ENCODE measurements around the gene BOD1L2.

BOD1L2 gene

DNA sequence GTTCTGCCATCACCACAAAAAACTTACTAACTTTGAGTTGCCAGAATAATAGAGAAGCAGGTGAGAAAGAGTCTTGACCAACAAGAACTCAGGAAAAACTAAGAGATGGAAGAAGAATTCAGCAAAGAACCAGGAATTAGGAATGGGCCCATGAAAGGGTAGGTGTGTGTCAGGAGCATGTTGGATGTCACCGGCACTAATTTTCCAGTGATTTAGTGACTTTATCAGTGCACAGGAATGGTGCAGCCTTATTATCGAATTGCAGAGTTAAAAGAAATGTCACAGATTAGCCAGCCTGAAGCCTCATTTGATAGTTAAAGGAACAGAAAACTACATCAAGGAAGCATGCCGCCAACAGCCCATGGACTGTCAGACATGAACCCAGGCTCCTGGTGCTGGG, 9.0 kb upstream of the BOD1L2 start:
- ATAC-seq: no peak
- no peak for TF ChIP-seq TCF4 (CRISPR knock-in tag; IDR thresholded peaks at IDR 0.05; ENCODE audit: borderline replicate concordance)

- ATAC-seq: no peak
- TF ChIP-seq ZNF70 (CRISPR knock-in tag; IDR thresholded peaks at IDR 0.05) (no peak), GLIS3 (CRISPR knock-in tag; IDR thresholded peaks at IDR 0.05) (no peak), ZNF8 (CRISPR knock-in tag; IDR thresholded peaks at IDR 0.05) (no peak)
- TF ChIP-seq, protein P1, sequence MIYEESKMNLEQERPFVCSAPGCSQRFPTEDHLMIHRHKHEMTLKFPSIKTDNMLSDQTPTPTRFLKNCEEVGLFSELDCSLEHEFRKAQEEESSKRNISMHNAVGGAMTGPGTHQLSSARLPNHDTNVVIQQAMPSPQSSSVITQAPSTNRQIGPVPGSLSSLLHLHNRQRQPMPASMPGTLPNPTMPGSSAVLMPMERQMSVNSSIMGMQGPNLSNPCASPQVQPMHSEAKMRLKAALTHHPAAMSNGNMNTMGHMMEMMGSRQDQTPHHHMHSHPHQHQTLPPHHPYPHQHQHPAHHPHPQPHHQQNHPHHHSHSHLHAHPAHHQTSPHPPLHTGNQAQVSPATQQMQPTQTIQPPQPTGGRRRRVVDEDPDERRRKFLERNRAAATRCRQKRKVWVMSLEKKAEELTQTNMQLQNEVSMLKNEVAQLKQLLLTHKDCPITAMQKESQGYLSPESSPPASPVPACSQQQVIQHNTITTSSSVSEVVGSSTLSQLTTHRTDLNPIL (CRISPR knock-in tag; IDR thresholded peaks at IDR 0.05; ENCODE audit: low read depth): no peak
Measured at GRCh38 chr18:57141208-57142129, 5.4 kb upstream of the BOD1L2 start.

DNA sequence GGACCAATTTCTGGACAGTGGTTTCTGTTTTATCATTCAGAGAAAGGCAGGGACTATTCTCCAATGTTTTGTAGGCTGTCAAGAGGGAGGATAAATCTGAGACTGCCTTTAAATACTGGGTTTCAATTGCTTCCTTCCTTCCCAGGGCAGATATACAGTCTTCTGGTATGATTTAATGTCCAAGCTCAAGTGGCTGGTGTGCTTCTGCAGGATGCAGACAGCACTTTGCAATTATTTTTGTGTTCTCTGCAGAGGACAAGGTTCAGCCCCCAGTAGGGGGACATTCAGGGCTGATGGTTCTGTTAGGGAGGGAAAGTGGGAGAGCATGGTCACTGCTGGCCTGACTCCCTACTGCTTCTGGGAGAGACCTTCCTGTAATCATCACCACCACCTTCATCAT, 4.6 kb upstream of the BOD1L2 start:
- ATAC-seq: no peak
- TF ChIP-seq SNAI2 (CRISPR knock-in tag; IDR thresholded peaks at IDR 0.05): no peak
- TF ChIP-seq PPARA (CRISPR knock-in tag; IDR thresholded peaks at IDR 0.05; ENCODE audit: borderline replicate concordance): no peak
- no peak for TF ChIP-seq ZNF565 (CRISPR knock-in tag; conservative IDR thresholded peaks at IDR 0.05; ENCODE audit: low read depth)
- no peak for TF ChIP-seq ISL1 (CRISPR knock-in tag; IDR thresholded peaks at IDR 0.05)
- TF ChIP-seq ESRRG (CRISPR knock-in tag; IDR thresholded peaks at IDR 0.05): no peak
- TF ChIP-seq, protein P2, sequence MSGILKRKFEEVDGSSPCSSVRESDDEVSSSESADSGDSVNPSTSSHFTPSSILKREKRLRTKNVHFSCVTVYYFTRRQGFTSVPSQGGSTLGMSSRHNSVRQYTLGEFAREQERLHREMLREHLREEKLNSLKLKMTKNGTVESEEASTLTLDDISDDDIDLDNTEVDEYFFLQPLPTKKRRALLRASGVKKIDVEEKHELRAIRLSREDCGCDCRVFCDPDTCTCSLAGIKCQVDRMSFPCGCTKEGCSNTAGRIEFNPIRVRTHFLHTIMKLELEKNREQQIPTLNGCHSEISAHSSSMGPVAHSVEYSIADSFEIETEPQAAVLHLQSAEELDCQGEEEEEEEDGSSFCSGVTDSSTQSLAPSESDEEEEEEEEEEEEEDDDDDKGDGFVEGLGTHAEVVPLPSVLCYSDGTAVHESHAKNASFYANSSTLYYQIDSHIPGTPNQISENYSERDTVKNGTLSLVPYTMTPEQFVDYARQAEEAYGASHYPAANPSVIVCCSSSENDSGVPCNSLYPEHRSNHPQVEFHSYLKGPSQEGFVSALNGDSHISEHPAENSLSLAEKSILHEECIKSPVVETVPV (CRISPR knock-in tag; IDR thresholded peaks at IDR 0.05): no peak
- TF ChIP-seq TSHZ2 (CRISPR knock-in tag; IDR thresholded peaks at IDR 0.05): no peak
- TF ChIP-seq, protein P3, sequence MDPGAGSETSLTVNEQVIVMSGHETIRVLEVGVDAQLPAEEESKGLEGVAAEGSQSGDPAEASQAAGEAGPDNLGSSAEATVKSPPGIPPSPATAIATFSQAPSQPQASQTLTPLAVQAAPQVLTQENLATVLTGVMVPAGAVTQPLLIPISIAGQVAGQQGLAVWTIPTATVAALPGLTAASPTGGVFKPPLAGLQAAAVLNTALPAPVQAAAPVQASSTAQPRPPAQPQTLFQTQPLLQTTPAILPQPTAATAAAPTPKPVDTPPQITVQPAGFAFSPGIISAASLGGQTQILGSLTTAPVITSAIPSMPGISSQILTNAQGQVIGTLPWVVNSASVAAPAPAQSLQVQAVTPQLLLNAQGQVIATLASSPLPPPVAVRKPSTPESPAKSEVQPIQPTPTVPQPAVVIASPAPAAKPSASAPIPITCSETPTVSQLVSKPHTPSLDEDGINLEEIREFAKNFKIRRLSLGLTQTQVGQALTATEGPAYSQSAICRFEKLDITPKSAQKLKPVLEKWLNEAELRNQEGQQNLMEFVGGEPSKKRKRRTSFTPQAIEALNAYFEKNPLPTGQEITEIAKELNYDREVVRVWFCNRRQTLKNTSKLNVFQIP (CRISPR knock-in tag; IDR thresholded peaks at IDR 0.05; ENCODE audit: borderline replicate concordance, low read depth): no peak
- no peak for TF ChIP-seq ZC3H10 (CRISPR knock-in tag; IDR thresholded peaks at IDR 0.05)
- no peak for TF ChIP-seq ARNTL (CRISPR knock-in tag; IDR thresholded peaks at IDR 0.05; ENCODE audit: borderline replicate concordance, low read depth)
- TF ChIP-seq ZFP30 (CRISPR knock-in tag; IDR thresholded peaks at IDR 0.05): no peak
- TF ChIP-seq ZFP3 (CRISPR knock-in tag; IDR thresholded peaks at IDR 0.05): no peak
- no peak for TF ChIP-seq TOX (CRISPR knock-in tag; IDR thresholded peaks at IDR 0.05; ENCODE audit: borderline replicate concordance)
- TF ChIP-seq ZNF8 (CRISPR knock-in tag; IDR thresholded peaks at IDR 0.05): no peak
- no peak for TF ChIP-seq RARB (CRISPR knock-in tag; IDR thresholded peaks at IDR 0.05)
- TF ChIP-seq, protein P1 (CRISPR knock-in tag; IDR thresholded peaks at IDR 0.05; ENCODE audit: low read depth): no peak
- TF ChIP-seq OSR1 (CRISPR knock-in tag; IDR thresholded peaks at IDR 0.05): no peak
- TF ChIP-seq CSDC2 (CRISPR knock-in tag; IDR thresholded peaks at IDR 0.05): no peak
